Measurements from ENCODE around the gene TRMT2A.

TRMT2A gene

DNA sequence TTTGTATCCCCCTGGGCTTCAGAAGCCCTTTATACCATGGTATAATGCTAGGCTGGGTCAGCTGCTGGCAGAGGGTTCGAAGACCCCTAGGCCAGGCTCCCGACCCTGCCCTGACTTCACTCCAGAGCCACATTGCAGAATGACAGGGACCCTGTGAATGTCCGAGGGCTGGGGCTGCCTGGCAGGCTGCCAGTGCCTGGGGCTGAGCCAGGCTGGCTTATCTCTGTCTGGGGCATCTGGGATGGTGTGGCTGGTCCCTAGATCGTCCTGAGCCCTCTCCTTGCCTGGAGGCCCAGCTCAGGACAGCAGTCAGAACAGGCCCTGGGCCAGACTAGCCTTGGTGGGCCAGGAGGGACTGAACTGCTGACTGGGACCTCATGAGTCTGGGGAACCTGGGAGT is 18.2 kb upstream of the TRMT2A start:
- no peak for DNase-seq (ENCODE audit: low spot score)

DNA sequence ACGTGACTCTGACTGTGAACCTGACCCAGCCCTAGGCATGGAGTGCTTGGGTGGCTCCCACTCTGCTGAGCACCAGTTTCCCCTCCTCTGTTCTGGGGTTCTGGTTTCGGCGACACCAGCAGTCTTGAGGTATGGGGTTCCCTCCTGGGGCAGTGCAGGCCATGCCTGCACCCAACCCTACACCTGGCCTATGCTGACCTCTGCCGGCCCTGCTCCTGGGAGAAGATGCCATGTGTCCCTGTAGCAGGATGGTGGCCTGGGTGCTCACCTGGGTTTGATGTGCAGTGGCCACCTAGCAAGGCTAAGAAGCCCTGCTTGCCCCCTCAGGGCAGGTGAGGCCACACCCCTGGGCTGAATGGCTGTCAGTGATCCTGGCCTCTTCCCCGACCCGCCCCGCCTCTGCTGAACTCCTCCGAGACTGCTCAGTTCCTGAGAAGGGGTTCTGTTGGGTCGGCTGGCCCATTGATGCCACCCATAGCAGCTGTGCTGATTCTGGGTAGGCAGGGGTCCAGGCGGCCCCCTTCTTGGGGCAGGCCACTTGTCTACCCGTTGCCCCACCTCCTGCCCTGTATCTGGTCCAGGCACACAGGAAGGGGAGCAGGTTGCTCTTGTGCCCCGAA is 17.0 kb upstream of the TRMT2A start:
- DNase-seq (ENCODE audit: low spot score) = no peak

DNA sequence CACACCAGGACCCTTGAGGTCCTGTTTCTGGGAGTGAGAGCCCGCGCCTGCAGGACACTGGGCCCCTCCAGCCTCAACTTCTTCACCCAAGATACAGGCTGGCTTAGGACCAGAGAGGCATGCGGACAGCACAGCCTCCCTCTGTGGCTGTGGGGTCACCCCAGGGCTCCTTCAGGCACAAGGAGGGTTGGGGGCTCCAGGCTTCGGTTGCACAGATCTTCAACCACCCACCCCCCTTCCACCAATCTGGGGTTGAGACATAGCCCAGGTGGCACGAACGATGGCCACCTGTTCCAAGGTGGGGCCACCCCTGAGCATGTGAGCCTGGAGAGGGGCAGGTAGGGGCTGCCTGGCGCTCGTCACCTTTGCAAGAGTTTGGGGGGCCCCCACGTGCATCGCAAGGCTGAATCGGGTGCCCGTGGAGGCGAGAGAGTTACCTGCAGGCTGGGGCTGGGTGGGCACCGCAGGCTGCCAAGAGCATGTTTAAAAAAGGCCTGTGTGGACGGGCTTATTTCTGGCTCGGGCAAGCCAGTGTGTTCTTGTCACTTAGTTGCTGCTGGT is 15.7 kb upstream of the TRMT2A start:
- no peak for DNase-seq (ENCODE audit: low spot score)

DNA sequence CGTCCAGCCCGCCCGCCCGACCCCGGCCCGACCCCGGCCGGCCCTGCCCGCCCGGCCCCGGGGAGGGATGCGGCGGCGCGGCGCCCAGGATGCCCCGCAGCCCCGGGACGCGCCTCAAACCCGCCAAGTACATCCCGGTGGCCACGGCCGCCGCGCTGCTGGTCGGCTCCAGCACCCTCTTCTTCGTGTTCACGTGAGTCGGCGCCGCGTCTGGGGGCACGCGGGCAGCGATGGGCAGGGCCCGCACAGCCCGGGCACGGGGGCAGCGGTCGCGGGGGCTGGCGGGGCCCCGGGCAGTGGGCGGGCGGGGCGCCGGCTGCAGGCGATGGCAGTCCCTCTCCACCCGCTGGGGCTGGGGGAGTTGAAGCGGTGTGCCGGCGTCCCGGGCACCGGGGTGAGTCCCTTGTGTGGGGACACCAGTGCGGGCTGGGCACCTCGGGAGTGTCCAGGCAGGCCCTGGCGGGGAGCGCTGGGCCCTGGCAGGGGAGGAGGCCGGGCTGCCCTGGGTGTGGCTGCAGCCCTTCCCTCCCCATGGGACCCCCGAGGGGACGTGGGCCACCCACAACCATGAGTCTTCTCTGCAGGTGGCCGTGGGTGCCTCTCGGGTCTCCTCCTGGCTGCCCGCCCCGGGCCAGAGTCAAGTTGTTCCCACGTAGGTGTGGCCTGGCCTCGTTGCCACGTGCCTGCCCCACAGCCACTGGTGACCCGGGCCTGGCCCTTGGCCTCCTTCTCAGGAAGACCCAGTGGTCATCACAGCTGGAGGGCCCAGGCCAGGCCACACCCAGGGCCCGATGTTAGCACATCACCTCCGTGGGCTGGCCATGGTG is 15.0 kb upstream of the TRMT2A start:
- no peak for DNase-seq (ENCODE audit: low spot score)

DNA sequence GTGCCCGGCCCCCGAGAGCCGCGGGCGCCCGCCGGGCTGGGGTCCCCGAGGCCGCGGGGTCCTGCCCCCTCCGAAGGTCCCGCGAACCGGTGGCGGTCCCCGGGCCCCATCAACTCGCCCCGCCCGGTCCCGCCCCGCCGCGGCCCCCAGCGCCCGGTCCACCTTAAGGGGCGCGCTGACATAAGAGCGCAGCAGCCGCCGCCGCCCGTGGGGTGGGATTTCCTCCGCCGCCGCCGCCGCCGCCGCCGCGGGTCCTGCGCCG is 14.5 kb upstream of the TRMT2A start, which contains the start of gene ZDHHC8:
ZDHHC8 (plus strand) TSS at position 208 of the 262 bp plus-strand sequence. CDS start 144 bp downstream, outside the sequence.
- no peak for DNase-seq (ENCODE audit: low spot score)

DNA sequence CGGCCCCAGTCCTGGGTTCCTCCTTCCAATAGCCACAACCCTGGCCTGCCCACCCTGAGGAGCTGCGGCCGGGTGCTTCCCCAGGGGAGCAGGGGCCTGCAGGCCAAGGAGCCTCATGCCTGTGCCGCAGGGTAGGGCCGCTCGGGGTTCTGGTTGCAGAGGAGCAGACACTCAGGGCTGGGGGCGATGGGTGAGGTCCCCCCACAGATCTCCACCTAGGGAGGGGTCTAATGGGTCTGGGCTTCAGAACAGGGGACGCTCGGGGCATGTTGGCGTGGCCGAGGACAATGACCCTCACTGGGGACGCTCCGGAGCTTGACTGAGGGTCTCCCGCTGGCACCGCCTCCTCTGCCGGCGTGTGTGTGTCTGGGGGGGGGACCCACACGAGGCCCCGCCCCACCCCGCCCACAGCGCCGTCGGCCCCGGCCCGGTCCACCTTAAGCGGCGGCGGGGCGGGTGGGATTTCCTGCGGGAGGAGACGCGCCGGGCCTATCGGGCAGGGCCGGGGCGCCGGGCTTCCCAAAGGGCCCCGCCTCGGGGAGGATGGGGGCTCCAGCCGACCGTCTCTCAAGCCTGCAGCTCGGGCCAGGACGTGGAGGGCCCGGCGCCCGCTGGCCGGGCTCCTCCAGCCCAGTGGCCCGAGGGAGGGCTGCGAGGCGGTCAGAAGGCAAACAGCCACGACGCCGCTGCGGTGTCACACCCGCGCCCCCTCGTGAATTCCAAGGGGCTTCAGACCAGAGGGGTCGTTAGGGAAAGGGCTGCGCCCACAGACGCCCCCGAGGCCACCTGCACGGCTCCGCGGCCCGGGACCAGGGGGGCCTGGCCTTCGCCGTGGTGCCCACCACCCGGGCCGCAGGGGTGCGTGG is 13.9 kb upstream of the TRMT2A start:
- DNase-seq (ENCODE audit: low spot score) = peak; percentile 65

DNA sequence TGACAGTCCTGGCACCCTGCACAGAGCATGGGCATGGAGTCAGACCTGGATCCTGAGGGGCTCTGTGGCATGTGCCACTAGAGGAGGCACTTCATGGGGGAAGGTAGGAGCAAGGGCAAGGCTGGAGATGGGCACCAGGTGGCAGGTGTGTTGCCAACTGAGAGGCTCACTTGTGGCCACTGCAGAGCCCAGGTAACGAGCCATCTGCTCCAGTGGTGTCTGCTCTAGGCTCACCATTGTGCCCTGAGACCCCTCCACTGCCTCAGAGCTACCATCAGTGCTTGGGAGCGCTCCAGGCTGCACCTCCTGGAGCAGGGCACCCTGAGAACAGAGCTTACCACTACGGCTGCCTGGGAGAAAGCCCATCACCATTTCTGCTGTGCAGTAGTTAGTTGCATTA is 13.3 kb upstream of the TRMT2A start:
- DNase-seq (ENCODE audit: low spot score) = no peak

DNA sequence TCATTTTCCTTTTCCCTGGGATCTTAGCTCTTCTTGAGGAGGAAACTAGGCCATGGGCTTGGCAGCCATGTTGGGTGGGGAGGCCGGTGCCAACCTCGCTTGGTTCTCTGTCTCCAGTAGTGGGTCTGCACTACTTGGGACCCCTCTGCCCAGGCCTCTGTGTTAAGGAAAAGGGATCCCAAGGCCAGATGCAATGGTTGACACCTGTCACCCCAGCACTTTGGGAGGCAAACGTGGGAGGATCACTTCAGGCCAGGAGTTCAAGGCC is 12.7 kb upstream of the TRMT2A start:
- no peak for DNase-seq (ENCODE audit: low spot score)

DNA sequence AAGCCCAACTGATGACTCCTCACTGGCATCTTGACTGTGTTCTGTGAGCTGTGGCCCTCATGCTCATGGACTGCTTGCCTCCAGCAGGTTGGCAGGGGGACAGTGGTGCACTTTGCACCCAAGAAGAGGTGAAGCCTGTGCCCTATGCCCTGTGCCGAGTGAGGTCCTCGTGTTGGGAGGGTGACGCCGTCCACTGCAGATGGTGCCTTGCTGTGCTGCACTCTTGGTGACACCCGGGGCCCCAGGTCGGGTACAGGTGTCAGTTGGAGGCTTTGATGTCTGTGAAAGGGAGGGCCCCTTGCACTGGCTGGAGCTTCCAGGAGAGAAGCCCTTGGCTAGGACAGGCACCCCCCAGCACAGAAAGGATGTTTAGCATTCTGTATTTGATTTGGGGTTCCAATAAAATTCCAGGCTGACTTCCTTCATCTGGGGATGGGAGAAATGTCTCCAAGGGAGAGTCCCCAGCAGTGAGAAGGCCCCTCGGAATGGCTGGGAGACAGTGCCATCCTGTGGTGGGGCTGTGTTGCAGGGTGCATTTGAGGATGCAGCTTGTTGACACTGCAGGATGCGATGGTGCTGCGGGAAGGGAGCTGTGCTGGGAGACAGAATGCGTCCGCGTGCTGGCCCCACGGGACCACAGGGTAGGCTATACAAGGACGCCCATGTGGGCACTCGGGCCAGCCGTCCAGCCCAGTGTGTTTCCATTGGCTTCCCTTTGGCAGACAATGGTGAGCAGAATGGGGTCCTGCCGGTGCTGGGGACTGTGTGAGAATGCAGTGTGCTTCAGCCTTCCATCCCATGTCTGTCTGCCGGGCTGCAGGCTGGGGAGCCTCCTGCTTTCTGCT is 12.1 kb upstream of the TRMT2A start:
- peak; percentile 36 for DNase-seq (ENCODE audit: low spot score)

DNA sequence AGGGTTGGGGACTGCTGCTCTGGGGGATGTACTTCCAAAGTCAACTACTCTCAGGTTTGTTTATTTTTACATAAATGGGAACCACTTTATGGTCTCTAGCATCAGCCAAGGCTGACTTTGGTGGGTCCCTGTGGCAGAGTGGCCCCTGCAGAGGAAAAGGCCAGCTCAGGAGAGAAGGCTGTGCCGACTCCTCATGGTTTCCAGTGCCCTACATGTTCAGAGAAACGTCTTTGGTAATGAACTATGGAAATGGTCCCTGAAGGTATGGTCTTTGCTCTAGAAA is 11.5 kb upstream of the TRMT2A start:
- DNase-seq (ENCODE audit: low spot score) = no peak

DNA sequence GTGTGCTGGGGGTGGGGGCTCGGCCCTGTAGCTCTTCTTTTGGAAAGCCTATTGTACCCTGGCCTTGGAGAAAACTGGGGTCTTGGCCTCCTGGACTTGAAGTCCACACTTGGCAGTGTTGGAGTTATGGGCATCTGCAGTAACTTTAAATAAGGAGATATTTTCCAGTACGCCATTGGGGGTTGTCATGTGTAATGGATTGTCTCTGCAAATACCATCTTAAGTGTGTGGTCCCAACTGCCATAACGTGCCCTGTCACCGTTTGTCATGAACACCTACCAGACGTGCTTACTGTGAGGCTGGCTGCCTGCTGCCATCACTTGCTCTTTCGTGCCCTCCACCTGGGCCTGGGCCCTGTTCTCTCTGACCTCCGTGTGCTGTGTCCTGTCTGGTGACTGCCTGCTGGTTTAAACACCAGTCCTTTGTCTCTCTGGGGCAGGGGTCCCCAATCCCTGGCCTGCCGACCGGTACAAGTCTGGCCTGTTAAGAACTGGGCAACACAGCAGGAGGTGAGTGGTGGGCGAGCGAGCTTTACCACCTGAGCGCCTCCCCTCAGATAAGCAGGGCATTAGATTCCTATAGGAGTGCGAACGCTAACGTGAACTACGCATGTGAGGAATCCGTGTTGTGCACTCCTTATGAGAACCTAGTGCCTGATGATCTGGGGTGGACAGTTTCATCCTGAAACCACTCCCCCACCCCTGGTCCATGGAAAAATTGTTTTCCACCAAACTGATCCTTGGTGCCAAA is 11.0 kb upstream of the TRMT2A start:
- no peak for DNase-seq (ENCODE audit: low spot score)

DNA sequence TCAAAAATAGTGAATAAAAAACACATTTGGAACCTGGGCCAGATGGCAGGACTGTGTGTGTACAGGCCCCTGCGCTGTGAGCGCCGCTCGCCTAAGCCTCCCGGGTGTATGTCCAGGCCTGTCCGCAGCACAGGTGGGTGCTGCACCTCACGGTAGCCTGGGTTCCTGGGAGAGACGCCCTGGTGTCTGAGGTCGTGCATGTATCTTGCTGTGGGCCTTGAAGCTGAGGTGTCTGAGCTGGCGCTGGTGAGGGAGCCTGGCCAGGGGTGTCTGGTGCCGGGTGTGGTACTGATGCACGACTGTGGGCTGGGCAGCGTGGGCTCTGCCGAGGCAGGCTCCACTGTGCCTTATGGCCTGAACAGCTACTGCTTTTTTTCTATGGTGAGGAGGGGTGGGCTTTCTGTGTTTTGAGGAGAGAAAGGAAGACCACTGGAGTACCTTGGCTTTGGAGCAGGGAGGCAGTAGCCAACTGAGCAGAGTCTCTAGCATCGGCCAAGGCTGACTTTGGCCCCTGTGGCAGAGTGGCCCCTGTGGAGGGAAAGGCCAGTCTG is 10.4 kb upstream of the TRMT2A start:
- DNase-seq (ENCODE audit: low spot score) = no peak

DNA sequence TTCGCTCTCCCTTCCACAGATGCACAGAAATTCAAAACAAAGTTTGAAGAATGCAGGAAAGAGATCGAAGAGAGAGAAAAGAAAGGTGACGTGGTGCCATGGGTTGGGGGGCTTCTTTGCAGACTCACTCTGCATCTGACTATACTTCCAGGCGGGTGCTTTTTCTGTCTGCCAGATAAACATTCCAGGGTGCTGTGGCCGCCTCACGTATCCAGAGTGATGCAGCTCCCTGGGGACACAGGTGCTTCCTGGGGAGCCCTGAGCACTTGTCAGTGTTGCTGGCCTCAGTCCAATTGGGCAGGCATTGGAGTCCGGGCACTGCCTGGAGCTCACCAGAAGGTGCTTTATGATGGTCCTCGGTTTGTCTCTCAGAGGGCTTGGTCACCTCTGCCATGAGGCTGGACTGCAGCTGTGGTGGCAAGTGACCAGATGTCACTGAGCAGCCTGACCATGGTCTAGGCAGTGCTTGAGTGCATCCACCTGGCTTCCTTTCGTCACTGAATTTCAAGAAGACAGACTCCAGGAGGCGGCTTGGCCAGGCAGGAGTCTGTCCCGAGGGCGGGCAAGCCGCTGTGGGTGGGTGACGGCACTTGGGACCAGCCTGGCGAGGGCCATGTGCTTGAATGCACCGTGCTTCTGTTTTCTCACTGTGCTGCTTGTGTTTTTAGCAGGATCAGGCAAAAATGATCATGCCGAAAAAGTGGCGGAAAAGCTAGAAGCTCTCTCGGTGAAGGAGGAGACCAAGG is 9.4 kb upstream of the TRMT2A start:
- no peak for DNase-seq (ENCODE audit: low spot score)

DNA sequence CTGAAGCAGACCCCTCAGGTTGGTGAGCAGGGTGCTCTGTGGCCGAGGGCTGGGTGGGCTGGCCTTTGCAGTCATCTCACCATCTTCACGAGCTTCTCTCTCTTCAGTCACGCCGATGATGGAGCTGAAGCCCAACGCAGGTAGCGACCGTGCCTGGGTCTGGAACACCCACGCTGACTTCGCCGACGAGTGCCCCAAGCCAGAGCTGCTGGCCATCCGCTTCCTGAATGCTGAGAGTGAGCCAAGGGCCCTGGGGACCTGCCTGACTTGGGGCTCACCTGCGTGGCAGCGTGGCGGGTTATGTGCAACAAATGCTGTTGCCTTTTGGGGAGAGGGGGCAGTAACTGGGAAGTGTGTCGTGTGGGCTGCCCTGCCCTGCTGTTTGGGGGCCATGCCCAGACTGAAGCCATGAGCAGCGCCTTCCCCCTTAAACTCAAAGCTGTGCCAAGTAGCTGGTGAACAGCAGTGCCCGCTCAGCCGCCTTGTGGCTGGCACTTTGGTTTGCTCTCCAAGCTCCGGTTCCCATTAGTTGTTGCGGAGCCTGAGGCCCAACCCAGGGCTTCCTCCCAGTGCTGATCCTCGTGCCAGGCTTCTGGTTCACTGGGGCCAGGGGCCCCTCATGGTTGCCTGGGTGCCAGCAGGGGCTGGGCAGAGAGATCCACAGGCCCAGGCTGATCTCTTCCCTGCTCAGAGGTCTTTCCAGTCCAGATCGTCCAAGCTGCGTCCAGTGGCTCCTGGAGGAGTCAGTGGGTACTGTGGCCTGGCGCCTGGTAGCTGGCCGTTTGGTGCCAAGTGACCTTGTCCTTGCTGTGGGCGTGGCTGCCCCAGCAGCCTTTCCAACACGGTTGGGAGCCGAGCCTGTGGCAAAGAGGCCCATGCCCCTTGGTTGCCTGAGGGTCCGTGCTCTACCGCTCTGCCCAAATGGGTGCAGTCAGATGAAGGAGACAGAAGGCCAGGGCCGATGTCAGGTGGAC is 8.5 kb upstream of the TRMT2A start:
- no peak for DNase-seq (ENCODE audit: low spot score)

DNA sequence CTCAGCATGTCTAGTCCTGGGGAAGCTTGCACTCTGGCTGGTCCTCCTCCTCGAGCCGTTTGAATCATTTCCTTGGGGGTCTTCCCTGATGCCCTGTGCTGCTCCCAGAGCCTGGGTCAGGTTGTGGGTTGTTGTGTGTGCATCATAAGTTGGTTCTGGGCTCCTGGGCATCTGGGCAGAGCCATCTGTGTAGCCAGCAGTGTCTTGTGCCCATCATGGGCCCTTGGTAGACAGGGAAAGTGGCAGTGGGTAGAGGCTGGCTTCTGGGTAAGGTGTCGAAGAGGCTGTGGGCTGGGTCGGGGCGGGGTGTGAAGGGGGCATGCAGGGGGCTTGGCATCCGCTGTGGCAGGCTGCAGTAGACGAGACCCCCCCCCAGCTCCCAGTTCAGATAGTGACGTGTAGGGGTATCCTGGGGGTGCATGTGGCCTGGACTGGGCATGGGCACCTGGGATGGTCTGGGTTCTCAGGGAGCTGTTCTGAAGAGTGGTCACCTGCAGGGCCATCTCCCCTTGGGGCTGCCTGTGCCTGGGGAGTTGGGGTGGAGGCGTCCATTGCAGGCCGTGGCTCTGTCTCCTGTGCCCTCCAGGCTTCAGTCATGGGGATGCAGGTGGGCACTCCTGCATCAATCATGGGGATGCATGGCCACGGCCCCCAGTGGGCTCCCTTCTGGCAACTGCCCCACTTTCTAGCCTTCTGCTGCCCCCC is 7.2 kb upstream of the TRMT2A start:
- DNase-seq (ENCODE audit: low spot score) = no peak

DNA sequence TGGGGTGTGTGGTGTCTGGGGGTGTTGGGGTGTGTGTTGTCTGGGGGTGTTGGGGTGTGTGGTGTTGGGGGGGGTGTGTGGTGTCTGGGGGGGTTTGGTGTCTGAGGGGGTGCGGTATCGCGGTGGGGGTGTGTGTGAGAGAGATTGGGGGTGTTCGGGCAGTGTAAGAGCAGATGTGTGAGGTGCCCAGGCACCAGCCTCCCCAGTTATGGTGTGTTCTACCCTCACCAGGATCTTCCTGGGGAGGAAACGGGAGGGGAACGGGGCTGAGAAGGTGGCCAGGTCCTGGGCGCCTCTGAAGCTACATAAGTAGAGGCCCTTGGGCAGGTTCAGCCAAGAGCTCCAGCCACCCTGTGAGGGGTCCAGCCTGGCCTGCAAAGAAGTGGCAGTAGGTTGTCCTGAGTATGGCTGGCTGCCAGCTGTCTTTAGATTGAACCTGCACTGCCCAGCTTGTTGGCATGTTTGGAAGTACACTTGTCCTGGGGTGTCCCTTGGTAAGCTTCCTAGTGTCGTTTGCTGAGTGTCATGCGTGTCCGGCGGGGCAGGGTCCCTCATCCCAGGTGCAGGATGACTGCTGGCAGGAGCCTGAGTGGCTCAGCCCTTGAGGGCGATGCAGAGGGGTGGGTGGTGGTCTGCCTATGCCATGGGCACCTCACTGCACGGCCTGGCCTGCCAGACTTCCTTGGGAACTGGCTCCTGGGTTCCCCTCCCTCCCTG is 6.5 kb upstream of the TRMT2A start:
- no peak for DNase-seq (ENCODE audit: low spot score)

DNA sequence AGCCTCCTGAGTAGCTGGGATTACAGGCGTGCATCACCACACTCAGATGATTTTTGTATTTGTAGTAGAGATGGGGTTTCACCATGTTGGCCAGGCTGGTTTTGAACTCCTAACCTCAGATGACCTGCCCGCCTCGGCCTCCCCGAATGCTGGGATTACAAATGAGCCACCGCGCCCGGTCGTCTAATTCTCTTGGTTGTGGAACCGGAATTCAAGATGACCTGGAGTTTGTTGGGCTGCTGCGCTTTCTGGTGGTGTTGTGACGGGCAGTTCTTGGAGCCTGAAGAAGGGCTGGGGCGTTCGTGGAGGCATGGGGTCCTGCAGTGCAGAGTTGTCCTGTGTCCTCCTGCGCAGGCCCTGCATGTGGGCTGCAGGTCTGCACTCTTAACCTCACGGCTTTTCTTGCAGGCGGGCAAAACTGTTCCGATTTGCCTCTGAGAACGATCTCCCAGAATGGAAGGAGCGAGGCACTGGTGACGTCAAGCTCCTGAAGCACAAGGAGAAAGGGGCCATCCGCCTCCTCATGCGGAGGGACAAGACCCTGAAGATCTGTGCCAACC is 4.9 kb upstream of the TRMT2A start:
- no peak for DNase-seq (ENCODE audit: low spot score)

Measured in activated CD4-positive, alpha-beta T cell treated with anti-CD3 and anti-CD28 coated beads, Interleukin-2, Interleukin-4, amounts not matched to agents 100 ng/mL and 50 ng/mL, durations not matched to agents 16 hours and 8 hours (primary cell).